ENCODE measurements around the gene NME2.

NME2 gene

GRCh38 chr17:51200846-51201245 is 34.6 kb downstream of the NME2 start:
- H3K9me3 Mint-ChIP-seq, result no peaks in the 10 kb centered on the region
- H3K4me1 Mint-ChIP-seq (ENCODE audit: low read depth), result no peaks in the 10 kb centered on the region
- H3K36me3 Mint-ChIP-seq (ENCODE audit: low read depth), result peaks cover 91% of the 10 kb centered on the region
- no peak overlapping the region for H3K4me3 Mint-ChIP-seq
- intact Hi-C loops (cut with micrococcal nuclease), result no loop called here
- peak overlapping the region; percentile 13 for H3K27ac Mint-ChIP-seq
- no peaks in the 10 kb centered on the region for H3K27me3 Mint-ChIP-seq

GRCh38 chr17:51203838-51204237 is 37.6 kb downstream of the NME2 start:
- no peak overlapping the region for H3K4me3 Mint-ChIP-seq
- intact Hi-C loops (cut with micrococcal nuclease), result no loop called here
- H3K9me3 Mint-ChIP-seq, result no peaks in the 10 kb centered on the region
- H3K27ac Mint-ChIP-seq, result no peak overlapping the region
- no peaks in the 10 kb centered on the region for H3K4me1 Mint-ChIP-seq (ENCODE audit: low read depth)
- no peaks in the 10 kb centered on the region for H3K27me3 Mint-ChIP-seq
- peaks cover 77% of the 10 kb centered on the region for H3K36me3 Mint-ChIP-seq (ENCODE audit: low read depth)

GRCh38 chr17:51214920-51215319 is 48.7 kb downstream of the NME2 start:
- intact Hi-C loops (cut with micrococcal nuclease), result no loop called here
- Mint-ChIP-seq H3K27ac (no peak overlapping the region), H3K9me3 (no peaks in the 10 kb centered on the region), H3K36me3 (ENCODE audit: low read depth) (peaks cover 79% of the 10 kb centered on the region), H3K27me3 (no peaks in the 10 kb centered on the region), H3K4me1 (ENCODE audit: low read depth) (peaks cover 6% of the 10 kb centered on the region), H3K4me3 (no peak overlapping the region)

GRCh38 chr17:51217946-51218345 is 51.7 kb downstream of the NME2 start:
- intact Hi-C loops (cut with micrococcal nuclease), result no loop called here
- H3K4me3 Mint-ChIP-seq, result no peak overlapping the region
- peaks cover 77% of the 10 kb centered on the region for H3K36me3 Mint-ChIP-seq (ENCODE audit: low read depth)
- H3K27ac Mint-ChIP-seq, result no peak overlapping the region
- no peaks in the 10 kb centered on the region for H3K9me3 Mint-ChIP-seq
- no peaks in the 10 kb centered on the region for H3K27me3 Mint-ChIP-seq
- peaks cover 6% of the 10 kb centered on the region for H3K4me1 Mint-ChIP-seq (ENCODE audit: low read depth)

GRCh38 chr17:51221322-51221721 is 55.1 kb downstream of the NME2 start:
- H3K4me3 Mint-ChIP-seq, result no peak overlapping the region
- no peaks in the 10 kb centered on the region for H3K27me3 Mint-ChIP-seq
- intact Hi-C loops (cut with micrococcal nuclease), result no loop called here
- no peak overlapping the region for H3K27ac Mint-ChIP-seq
- no peaks in the 10 kb centered on the region for H3K9me3 Mint-ChIP-seq
- peaks cover 71% of the 10 kb centered on the region for H3K36me3 Mint-ChIP-seq (ENCODE audit: low read depth)
- H3K4me1 Mint-ChIP-seq (ENCODE audit: low read depth), result peaks cover 28% of the 10 kb centered on the region

Data from dendritic cell treated with granulocyte-macrophage colony-stimulating factor and Interleukin-4, amounts not matched to agents 40 ng/mL and 50 ng/mL, for 4 days (primary cell).